WERI-Rb-1 (cell line): ENCODE results near the gene CALCOCO1.

Source experiments
- DNase-seq: peaks from one replicate; pipeline ENCODE4 v3.0.0-alpha.2; 2020
- H3K27ac ChIP-seq: fragments of 250-450 bp; sonication (Bioruptor Pico); 2 replicates; pipeline ENCODE4 v1.5.1; 2020; ENCODE audit warnings: mild to moderate bottlenecking, moderate library complexity
- H3K27me3 ChIP-seq: fragments of 250-450 bp; sonication (Bioruptor Pico); 2 replicates; pipeline ENCODE4 v1.5.1; 2021; ENCODE audit warnings: mild to moderate bottlenecking, low read depth, moderate library complexity; ENCODE audit not compliant: insufficient read depth, severe bottlenecking
- H3K36me3 ChIP-seq: fragments of 250-450 bp; sonication (Bioruptor Pico); 2 replicates; pipeline ENCODE4 v1.5.1; 2020; ENCODE audit warnings: mild to moderate bottlenecking, moderate library complexity
- H3K4me3 ChIP-seq: 2 replicates; pipeline ENCODE4 v1.5.1; 2011; ENCODE audit warnings: low read depth, mild to moderate bottlenecking, control low read depth, low read length
- H3K9me3 ChIP-seq: fragments of 250-450 bp; sonication (Bioruptor Pico); 2 replicates; pipeline ENCODE4 v1.5.1; 2021; ENCODE audit warnings: mild to moderate bottlenecking, moderate library complexity; ENCODE audit not compliant: severe bottlenecking
- TF ChIP-seq, protein P1 (sequence below): IDR thresholded peaks from 2 replicates; pipeline ENCODE4 v1.5.1; 2011; ENCODE audit warnings: low read depth, mild to moderate bottlenecking, control low read depth, inconsistent platforms, low read length

Gene CALCOCO1

DNA sequence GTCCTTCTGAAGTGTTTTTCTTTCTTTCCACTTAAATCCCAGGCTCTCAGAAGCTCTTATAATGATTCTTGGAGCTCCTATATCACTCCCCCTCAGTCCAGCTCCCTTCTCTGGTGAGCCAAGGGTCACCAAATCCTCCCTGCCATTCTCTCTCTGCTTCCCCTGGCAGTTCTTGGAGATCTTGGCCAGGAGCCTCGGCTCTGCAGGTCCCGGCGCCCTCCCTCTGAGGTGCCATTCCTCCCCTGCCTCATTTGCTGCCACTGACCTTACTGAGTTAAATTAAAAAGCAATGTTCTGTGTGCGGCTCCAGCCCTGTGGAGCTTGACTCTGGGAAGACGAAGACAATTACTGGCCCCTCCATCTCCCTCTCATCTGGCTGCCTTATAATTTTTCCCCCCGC, 17.5 kb upstream of the CALCOCO1 start:
- Histone ChIP-seq H3K27ac (no peak overlapping the region), H3K27me3 (no peaks in the 10 kb centered on the region), H3K9me3 (no peaks in the 10 kb centered on the region), H3K36me3 (no peaks in the 10 kb centered on the region), H3K4me3 (no peak overlapping the region)
- DNase-seq = no peak
- TF ChIP-seq, protein P1, sequence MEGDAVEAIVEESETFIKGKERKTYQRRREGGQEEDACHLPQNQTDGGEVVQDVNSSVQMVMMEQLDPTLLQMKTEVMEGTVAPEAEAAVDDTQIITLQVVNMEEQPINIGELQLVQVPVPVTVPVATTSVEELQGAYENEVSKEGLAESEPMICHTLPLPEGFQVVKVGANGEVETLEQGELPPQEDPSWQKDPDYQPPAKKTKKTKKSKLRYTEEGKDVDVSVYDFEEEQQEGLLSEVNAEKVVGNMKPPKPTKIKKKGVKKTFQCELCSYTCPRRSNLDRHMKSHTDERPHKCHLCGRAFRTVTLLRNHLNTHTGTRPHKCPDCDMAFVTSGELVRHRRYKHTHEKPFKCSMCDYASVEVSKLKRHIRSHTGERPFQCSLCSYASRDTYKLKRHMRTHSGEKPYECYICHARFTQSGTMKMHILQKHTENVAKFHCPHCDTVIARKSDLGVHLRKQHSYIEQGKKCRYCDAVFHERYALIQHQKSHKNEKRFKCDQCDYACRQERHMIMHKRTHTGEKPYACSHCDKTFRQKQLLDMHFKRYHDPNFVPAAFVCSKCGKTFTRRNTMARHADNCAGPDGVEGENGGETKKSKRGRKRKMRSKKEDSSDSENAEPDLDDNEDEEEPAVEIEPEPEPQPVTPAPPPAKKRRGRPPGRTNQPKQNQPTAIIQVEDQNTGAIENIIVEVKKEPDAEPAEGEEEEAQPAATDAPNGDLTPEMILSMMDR = no peak

DNA sequence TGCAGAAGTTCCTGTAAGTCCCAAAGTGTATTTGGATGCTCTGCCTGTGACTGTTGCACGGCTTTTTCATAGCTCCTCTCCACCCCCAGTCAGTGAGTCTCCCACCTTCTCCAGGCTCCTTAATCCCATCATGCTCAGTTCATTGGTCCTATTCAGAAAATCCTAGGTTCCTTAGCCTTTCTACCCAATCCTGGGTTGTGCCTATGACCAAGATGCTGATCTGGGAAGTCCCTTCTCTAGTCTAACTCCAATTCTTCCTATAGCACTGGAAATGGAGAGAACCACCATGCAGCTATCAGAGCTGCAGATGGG, 16.8 kb upstream of the CALCOCO1 start:
- Histone ChIP-seq H3K9me3 (no peaks in the 10 kb centered on the region), H3K4me3 (no peak overlapping the region), H3K36me3 (no peaks in the 10 kb centered on the region), H3K27me3 (no peaks in the 10 kb centered on the region), H3K27ac (no peak overlapping the region)
- no peak for DNase-seq
- TF ChIP-seq, protein P1 = no peak

DNA sequence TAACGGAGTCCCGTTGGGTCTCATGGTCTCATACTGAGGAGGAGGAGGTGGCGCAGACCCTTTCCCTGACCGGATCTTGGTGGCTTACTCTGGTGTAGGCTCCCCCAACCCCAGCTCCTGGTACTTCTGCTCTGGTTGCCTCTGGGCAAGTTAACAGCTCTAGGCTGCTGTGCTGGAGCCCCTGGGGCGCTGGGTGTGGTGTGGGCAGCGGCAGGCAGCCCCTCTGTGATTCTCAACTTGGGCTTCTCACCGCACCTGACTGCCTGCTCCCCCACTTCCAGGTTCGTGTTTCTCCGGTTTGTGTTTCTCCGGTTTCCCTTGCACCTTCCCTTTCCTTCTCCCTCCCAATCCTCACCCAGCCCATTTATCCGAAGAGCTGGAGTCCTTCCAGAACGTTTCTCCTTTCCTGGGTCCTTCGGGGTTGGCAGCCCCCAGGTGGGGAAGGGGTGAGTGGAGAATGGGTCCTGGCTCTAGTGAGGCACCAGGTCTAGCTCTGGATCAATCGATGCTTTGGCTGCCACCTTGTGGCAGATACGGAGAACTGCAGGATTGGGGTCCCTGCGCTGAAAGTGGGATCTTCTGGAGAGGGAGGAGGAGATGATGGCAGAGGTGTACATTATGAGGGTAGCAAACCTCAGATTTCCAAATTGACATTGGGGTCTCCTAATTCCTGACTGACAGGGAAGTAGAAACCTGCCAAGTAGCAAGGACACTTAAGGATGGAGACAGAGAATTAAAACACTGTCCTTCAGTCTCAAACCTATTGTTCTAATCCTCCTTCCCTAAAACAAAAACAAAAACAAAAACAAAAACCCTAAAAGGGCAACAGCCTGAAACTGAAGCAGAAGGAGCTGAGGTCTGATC, 16.2 kb upstream of the CALCOCO1 start:
- DNase-seq = peak; percentile 67
- TF ChIP-seq, protein P1 = peak; percentile 86
- H3K27ac ChIP-seq = no peak overlapping the region
- H3K36me3 ChIP-seq = no peaks in the 10 kb centered on the region
- no peaks in the 10 kb centered on the region for H3K27me3 ChIP-seq
- H3K9me3 ChIP-seq = no peaks in the 10 kb centered on the region
- H3K4me3 ChIP-seq = no peak overlapping the region

DNA sequence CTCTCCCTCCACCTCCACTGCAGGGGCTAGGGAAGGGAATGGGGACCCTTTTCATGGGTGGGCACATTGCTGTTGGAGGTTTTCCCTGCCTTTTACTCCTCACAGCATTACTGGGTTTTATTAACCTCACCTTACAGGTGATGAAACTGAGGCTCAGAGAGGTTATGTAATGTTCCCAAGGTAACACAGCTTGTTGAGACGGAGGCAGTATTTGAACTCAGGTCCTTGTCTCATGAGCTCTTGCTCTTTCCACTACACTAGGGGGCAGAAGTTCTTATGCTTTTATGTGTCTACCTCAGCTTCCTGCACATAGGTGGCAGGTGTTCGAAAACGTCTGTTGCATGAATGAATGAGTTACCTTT, 12.9 kb upstream of the CALCOCO1 start:
- TF ChIP-seq, protein P1 = no peak
- Histone ChIP-seq H3K9me3 (no peaks in the 10 kb centered on the region), H3K36me3 (no peaks in the 10 kb centered on the region), H3K4me3 (no peak overlapping the region), H3K27me3 (no peaks in the 10 kb centered on the region), H3K27ac (no peak overlapping the region)
- no peak for DNase-seq

DNA sequence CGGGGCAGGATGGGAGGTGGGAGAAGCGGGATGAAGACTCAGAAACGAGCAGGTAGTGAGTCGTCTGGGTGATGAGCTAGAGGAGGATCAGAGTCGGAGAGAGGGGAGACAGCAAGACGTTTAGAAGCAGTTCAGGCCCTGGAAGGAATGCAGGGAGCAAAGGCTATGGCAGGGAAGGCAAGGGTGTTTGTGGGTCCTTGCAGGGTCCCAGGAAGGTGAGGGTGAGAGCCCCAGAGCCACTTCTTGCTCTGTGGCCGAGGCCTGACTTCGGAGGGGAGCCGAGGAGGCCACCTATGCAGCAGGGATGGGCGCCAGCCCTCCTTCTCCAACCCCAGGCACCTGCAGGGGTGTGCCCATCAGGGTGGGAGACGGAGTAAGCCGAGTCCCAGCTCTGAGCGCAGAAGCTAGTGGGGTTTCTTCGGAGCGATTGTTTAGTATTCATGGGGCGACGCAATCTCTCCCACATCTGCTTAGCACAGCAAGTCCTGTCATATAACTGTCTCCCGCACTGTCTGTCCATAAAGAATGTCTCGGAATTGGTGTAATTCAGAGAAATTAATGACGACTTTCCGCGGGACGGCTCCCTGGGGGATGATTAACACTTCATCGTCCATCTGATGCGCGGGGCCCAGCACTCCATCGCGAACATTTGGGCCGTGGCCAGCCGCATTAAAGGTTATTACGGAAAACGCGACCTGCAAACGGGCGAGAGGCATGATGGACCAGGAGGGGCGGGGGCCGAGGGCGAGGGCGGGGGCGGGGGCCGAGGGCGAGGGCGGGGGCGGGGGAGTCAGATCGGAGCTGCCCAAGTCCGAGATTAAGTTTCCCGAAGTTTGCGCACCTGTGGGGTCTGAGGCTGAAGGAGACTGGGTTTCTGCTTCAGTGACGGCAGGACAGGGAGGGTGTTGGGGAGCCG, 12.2 kb upstream of the CALCOCO1 start:
- no peaks in the 10 kb centered on the region for H3K27me3 ChIP-seq
- TF ChIP-seq, protein P1 = no peak
- no peak for DNase-seq
- H3K4me3 ChIP-seq = no peak overlapping the region
- no peak overlapping the region for H3K27ac ChIP-seq
- H3K9me3 ChIP-seq = no peaks in the 10 kb centered on the region
- H3K36me3 ChIP-seq = no peaks in the 10 kb centered on the region
